HCT116 (cell line): ENCODE measurements around the gene PKHD1. TPM values are rescaled to one million over a fixed set of nuclear protein-coding genes. Genes with fewer than 3 reads are reported as not detected.

Experiments used
- ATAC-seq: fragments of 200-7000 bp; cut with Tn5 transposase; 2 replicates; pipeline ENCODE4 v1.9.1; 2020; ENCODE audit warnings: mild to moderate bottlenecking, moderate library complexity
- BruUV-seq: library from RNA; stranded (reverse); fragments of 400-500 nt; replicated peaks from 2 replicates; lab custom pipeline; 2021; lab: Mats Ljungman, UMichigan
- CTCF ChIA-PET: fragments of 300-600 bp; sonication (Branson Sonifier 250); formaldehyde crosslinking; loops from one replicate; lab custom pipeline; 2021; ENCODE audit warnings: antibody characterized with exemption; lab: Charles Lee
- POLR2A ChIA-PET: fragments of 300-600, 350-600 bp; sonication (Branson Sonifier 250); formaldehyde crosslinking; loops from one replicate; lab custom pipeline; 2021; ENCODE audit warnings: antibody characterized with exemption; lab: Charles Lee
- RAD21 ChIA-PET, 2 experiments: fragments of 300-600 bp; sonication (Branson Sonifier 250); formaldehyde crosslinking; loops; one replicate each; lab custom pipeline; 2023; ENCODE audit warnings: low total read pairs in 2 of 2; ENCODE audit not compliant: uncharacterized antibody in 2 of 2, unreplicated experiment in 2 of 2, low non-redundant PET in 1 of 2; lab: Charles Lee
- DNase-seq: peaks from one replicate; pipeline ENCODE4 v3.0.0-alpha.2; 2010; ENCODE audit warnings: low read depth, low spot score
- H2AFZ ChIP-seq: fragments of 200-600 bp; shearing (Covaris generic), sonication (generic); 2 replicates; pipeline ENCODE4 v1.6.1; 2017; ENCODE audit warnings: low read depth, mixed run types, mixed read lengths, antibody characterized with exemption, low read length; ENCODE audit not compliant: poor library complexity, severe bottlenecking
- H3K27ac ChIP-seq: 2 replicates; pipeline ENCODE4 v1.5.1; 2012; ENCODE audit warnings: low read depth, low read length
- H3K27me3 ChIP-seq: fragments of 200-600 bp; sonication (generic); 2 replicates; pipeline ENCODE4 v1.6.1; 2016; ENCODE audit warnings: mixed run types, low read length, mixed read lengths; ENCODE audit not compliant: insufficient read depth
- H3K36me3 ChIP-seq, 2 experiments: fragments of 200-500 bp in 1 of 2; fragments of 200-600 bp in 1 of 2; sonication (Bioruptor generic) in 1 of 2; sonication (generic) in 1 of 2; 2 replicates each; pipeline versions ENCODE4 v1.5.1 to v1.6.1; 2014 to 2016; ENCODE audit warnings: low read length in 2 of 2, inconsistent platforms in 1 of 2, mixed read lengths in 1 of 2, mixed run types in 1 of 2; ENCODE audit not compliant: insufficient read depth in 2 of 2, control insufficient read depth in 1 of 2
- H3K4me1 ChIP-seq, 2 experiments: fragments of 200-600 bp in 1 of 2; sonication (generic) in 1 of 2; 2 replicates each; pipeline versions ENCODE4 v1.5.1 to v1.6.1; 2012 to 2017; ENCODE audit warnings: low read length in 2 of 2, inconsistent platforms in 1 of 2, mild to moderate bottlenecking in 1 of 2, mixed read lengths in 1 of 2, mixed run types in 1 of 2, moderate library complexity in 1 of 2; ENCODE audit not compliant: insufficient read depth in 2 of 2, control insufficient read depth in 1 of 2
- H3K4me2 ChIP-seq: fragments of 200-600 bp; sonication (generic); 2 replicates; pipeline ENCODE4 v1.6.1; 2017; ENCODE audit warnings: mixed run types, low read length, mixed read lengths
- H3K4me3 ChIP-seq, 2 experiments: fragments of 200-600 bp in 1 of 2; sonication (generic) in 1 of 2; replicated peaks in 1 of 2; 2 replicates each; pipeline ENCODE4 v1.5.1; 2011 to 2016; ENCODE audit warnings: low read length in 2 of 2, control low read depth in 1 of 2, low read depth in 1 of 2, mild to moderate bottlenecking in 1 of 2, mixed read lengths in 1 of 2, mixed run types in 1 of 2
- H3K79me2 ChIP-seq: fragments of 200-600 bp; sonication (generic); 2 replicates; pipeline ENCODE4 v1.6.1; 2017; ENCODE audit warnings: mild to moderate bottlenecking, mixed run types, low read length, moderate library complexity, mixed read lengths; ENCODE audit not compliant: insufficient read depth
- H3K9ac ChIP-seq: fragments of 200-600 bp; sonication (generic); 2 replicates; pipeline ENCODE4 v1.6.1; 2016; ENCODE audit warnings: low read length, mixed read lengths
- H3K9me2 ChIP-seq: fragments of 200-600 bp; sonication (generic), shearing (Covaris generic); 2 replicates; pipeline ENCODE4 v1.6.1; 2017; ENCODE audit warnings: mixed run types, mild to moderate bottlenecking, moderate library complexity; ENCODE audit not compliant: insufficient read depth
- H3K9me3 ChIP-seq, 2 experiments: fragments of 200-500 bp in 1 of 2; fragments of 200-600 bp in 1 of 2; sonication (Bioruptor generic) in 1 of 2; sonication (generic) in 1 of 2; 2 replicates each; pipeline ENCODE4 v1.6.1; 2014 to 2017; ENCODE audit warnings: low read length in 2 of 2, mixed read lengths in 2 of 2, inconsistent platforms in 1 of 2, low read depth in 1 of 2, mild to moderate bottlenecking in 1 of 2, mixed run types in 1 of 2, moderate library complexity in 1 of 2; ENCODE audit not compliant: control insufficient read depth in 1 of 2, insufficient read depth in 1 of 2
- H4K20me1 ChIP-seq: fragments of 200-600 bp; sonication (generic), shearing (Covaris generic); 2 replicates; pipeline ENCODE4 v1.6.1; 2017; ENCODE audit warnings: mixed run types, mild to moderate bottlenecking, moderate library complexity; ENCODE audit not compliant: insufficient read depth
- CBX3 ChIP-seq: IDR thresholded peaks from 2 replicates; pipeline ENCODE4 v1.6.1; 2012; ENCODE audit warnings: low read depth
- CEBPB ChIP-seq: IDR thresholded peaks from 2 replicates; pipeline ENCODE4 v1.6.1; 2012; ENCODE audit warnings: low read depth
- EGR1 ChIP-seq: IDR thresholded peaks from 2 replicates; pipeline ENCODE4 v1.6.1; 2012; ENCODE audit warnings: low read depth
- EZH2phosphoT487 ChIP-seq: fragments of 200-600 bp; IDR thresholded peaks from 2 replicates; pipeline ENCODE4 v1.6.1; 2018; ENCODE audit warnings: antibody characterized with exemption, borderline replicate concordance
- FOSL1 ChIP-seq: IDR thresholded peaks from 2 replicates; pipeline ENCODE4 v1.6.1; 2012; ENCODE audit warnings: low read depth
- JUND ChIP-seq: IDR thresholded peaks from 2 replicates; pipeline ENCODE4 v1.6.1; 2012
- POLR2A ChIP-seq: IDR thresholded peaks from 2 replicates; pipeline ENCODE4 v1.7.0; 2011; ENCODE audit warnings: borderline replicate concordance; ENCODE audit not compliant: insufficient read depth, insufficient read length; ENCODE audit errors: extremely low read depth
- POLR2AphosphoS5 ChIP-seq: IDR thresholded peaks from 2 replicates; pipeline ENCODE4 v1.6.1; 2011; ENCODE audit warnings: mild to moderate bottlenecking, low read depth, low read length, moderate library complexity
- RAD21 ChIP-seq: IDR thresholded peaks from 2 replicates; pipeline ENCODE4 v1.6.1; 2012; ENCODE audit warnings: low read depth, mild to moderate bottlenecking
- SIN3A ChIP-seq: IDR thresholded peaks from 2 replicates; pipeline ENCODE4 v1.6.1; 2012; ENCODE audit warnings: low read depth
- SP1 ChIP-seq: IDR thresholded peaks from 2 replicates; pipeline ENCODE4 v1.6.1; 2012; ENCODE audit warnings: low read depth
- SRF ChIP-seq: IDR thresholded peaks from 2 replicates; pipeline ENCODE4 v1.6.1; 2012; ENCODE audit warnings: low read depth
- TCF7L2 ChIP-seq: IDR thresholded peaks from 2 replicates; pipeline ENCODE4 v1.7.0; 2011; ENCODE audit warnings: borderline replicate concordance, inconsistent platforms; ENCODE audit not compliant: insufficient read depth, insufficient read length; ENCODE audit errors: extremely low read depth
- YY1 ChIP-seq: IDR thresholded peaks from 2 replicates; pipeline ENCODE4 v1.6.1; 2011; ENCODE audit warnings: low read length, low read depth, moderate library complexity, mild to moderate bottlenecking; ENCODE audit not compliant: insufficient replicate concordance; ENCODE audit errors: extremely low read depth
- ZFX ChIP-seq: fragments of 450-650 bp; IDR thresholded peaks from 2 replicates; pipeline ENCODE4 v1.6.1; 2017
- ZNF274 ChIP-seq: fragments of 200-500 bp; sonication (Bioruptor generic); IDR thresholded peaks from 2 replicates; pipeline ENCODE4 v1.6.1; 2014; ENCODE audit warnings: mild to moderate bottlenecking, low read depth, low read length, inconsistent platforms
- intact Hi-C: fragments of 100-400 bp; cut with micrococcal nuclease; formaldehyde crosslinking; loops from 2 replicates; pipeline ENCODE4 v1.10.0; 2022
- total RNA-seq: library from RNA; stranded (reverse); gene quantifications from one replicate; pipeline ENCODE4 v1.2.1, GENCODE V29; 2021; ENCODE audit not compliant: unreplicated experiment
- TF ChIP-seq, protein P1 (sequence below): IDR thresholded peaks from 2 replicates; pipeline ENCODE4 v1.6.1; 2012; ENCODE audit warnings: low read depth
- TF ChIP-seq, protein P2 (sequence below): IDR thresholded peaks from 2 replicates; pipeline ENCODE4 v1.6.1; 2012

The PKHD1 gene
- total RNA-seq, 1 experiment from 2014 or later: not detected

DNA sequence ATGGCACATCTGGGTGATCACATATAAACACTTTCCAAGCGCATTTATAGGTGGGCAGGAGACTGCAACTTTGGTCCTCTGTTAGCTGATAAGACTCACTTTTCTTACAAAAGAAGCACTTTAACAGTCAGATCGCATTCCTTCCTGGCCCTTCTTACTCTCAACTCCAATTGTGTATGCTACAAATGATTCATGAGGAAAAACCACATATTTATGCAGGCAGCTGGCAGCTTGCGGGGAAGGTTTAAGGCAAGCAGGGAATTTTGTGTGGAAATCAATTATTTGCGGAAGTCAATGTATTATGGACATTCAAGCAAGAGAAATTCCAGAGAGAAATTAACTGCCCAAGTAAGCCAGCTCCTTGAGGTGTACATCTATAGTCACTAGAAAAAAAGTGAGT lies 194.0 kb downstream of the PKHD1 start:
- TF ChIP-seq EZH2phosphoT487 (no peak), POLR2A (no peak), POLR2AphosphoS5 (no peak), SRF (no peak), EGR1 (no peak), YY1 (no peak), ZFX (no peak), CBX3 (no peak), SIN3A (no peak), FOSL1 (no peak), RAD21 (no peak), CEBPB (no peak), SP1 (no peak), ZNF274 (no peak), TCF7L2 (no peak), JUND (no peak)
- TF ChIP-seq, protein P1, sequence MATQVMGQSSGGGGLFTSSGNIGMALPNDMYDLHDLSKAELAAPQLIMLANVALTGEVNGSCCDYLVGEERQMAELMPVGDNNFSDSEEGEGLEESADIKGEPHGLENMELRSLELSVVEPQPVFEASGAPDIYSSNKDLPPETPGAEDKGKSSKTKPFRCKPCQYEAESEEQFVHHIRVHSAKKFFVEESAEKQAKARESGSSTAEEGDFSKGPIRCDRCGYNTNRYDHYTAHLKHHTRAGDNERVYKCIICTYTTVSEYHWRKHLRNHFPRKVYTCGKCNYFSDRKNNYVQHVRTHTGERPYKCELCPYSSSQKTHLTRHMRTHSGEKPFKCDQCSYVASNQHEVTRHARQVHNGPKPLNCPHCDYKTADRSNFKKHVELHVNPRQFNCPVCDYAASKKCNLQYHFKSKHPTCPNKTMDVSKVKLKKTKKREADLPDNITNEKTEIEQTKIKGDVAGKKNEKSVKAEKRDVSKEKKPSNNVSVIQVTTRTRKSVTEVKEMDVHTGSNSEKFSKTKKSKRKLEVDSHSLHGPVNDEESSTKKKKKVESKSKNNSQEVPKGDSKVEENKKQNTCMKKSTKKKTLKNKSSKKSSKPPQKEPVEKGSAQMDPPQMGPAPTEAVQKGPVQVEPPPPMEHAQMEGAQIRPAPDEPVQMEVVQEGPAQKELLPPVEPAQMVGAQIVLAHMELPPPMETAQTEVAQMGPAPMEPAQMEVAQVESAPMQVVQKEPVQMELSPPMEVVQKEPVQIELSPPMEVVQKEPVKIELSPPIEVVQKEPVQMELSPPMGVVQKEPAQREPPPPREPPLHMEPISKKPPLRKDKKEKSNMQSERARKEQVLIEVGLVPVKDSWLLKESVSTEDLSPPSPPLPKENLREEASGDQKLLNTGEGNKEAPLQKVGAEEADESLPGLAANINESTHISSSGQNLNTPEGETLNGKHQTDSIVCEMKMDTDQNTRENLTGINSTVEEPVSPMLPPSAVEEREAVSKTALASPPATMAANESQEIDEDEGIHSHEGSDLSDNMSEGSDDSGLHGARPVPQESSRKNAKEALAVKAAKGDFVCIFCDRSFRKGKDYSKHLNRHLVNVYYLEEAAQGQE: no peak
- TF ChIP-seq, protein P2, sequence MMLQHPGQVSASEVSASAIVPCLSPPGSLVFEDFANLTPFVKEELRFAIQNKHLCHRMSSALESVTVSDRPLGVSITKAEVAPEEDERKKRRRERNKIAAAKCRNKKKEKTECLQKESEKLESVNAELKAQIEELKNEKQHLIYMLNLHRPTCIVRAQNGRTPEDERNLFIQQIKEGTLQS: no peak
- Histone ChIP-seq H3K36me3 (no peaks in the 10 kb centered on the region), H3K9me3 (no peaks in the 10 kb centered on the region), H3K27me3 (no peaks in the 10 kb centered on the region), H4K20me1 (no peaks in the 10 kb centered on the region), H2AFZ (no peak overlapping the region), H3K27ac (no peak overlapping the region), H3K79me2 (no peaks in the 10 kb centered on the region), H3K4me1 (no peaks in the 10 kb centered on the region), H3K4me2 (no peak overlapping the region), H3K9ac (no peak overlapping the region), H3K9me2 (no peaks in the 10 kb centered on the region), H3K4me3 (no peak overlapping the region)
- ChIA-PET POLR2A (no interaction called here), CTCF (no interaction called here), RAD21 (no interaction called here)
- ATAC-seq (no peak), DNase-seq (no peak)
- intact Hi-C loops: no loop called here
- BruUV-seq: no TSS peak
